IMR-90 (cell line): ENCODE data around the gene ABCA4. TPM values are rescaled to one million over a fixed set of nuclear protein-coding genes. Genes with fewer than 3 reads are reported as not detected.

Source experiments
- ATAC-seq: fragments of 200-7000 bp; cut with Tn5 transposase; 2 replicates; pipeline ENCODE4 v1.9.1; 2020; ENCODE audit warnings: low read depth, mild to moderate bottlenecking, moderate library complexity
- BruUV-seq: library from RNA; stranded (reverse); fragments of 400-500 nt; replicated peaks from 2 replicates; lab custom pipeline; 2021; lab: Mats Ljungman, UMichigan
- CTCF ChIA-PET: fragments of 300-600 bp; formaldehyde crosslinking; extraction: SDS; loops from one replicate; lab custom pipeline; 2021; ENCODE audit warnings: antibody characterized with exemption; lab: Yijun Ruan, JAX
- POLR2A ChIA-PET: fragments of 300-600 bp; sonication (Branson Sonifier 250); formaldehyde crosslinking; loops from one replicate; lab custom pipeline; 2022; ENCODE audit warnings: antibody characterized with exemption; ENCODE audit not compliant: unreplicated experiment; lab: Charles Lee
- DNase-seq: peaks from one replicate; pipeline ENCODE4 v3.0.0; 2013
- H2AFZ ChIP-seq: replicated peaks from 2 replicates; pipeline ENCODE3; 2013; ENCODE audit warnings: low read length, mild to moderate bottlenecking; ENCODE audit not compliant: poor library complexity
- H2AK5ac ChIP-seq: 2 replicates; pipeline ENCODE4 v1.6.1; 2013; ENCODE audit warnings: low read depth, low read length, inconsistent platforms
- H2AK9ac ChIP-seq: replicated peaks from 2 replicates; pipeline ENCODE3; 2013; ENCODE audit warnings: mild to moderate bottlenecking, low read depth, low read length, moderate library complexity; ENCODE audit not compliant: poor library complexity
- H2BK120ac ChIP-seq: 2 replicates; pipeline ENCODE4 v1.6.1; 2013; ENCODE audit warnings: low read depth, low read length, inconsistent platforms
- H2BK15ac ChIP-seq: 3 replicates; pipeline ENCODE4 v1.6.1; 2013; ENCODE audit warnings: low read depth, low read length, inconsistent platforms
- H2BK20ac ChIP-seq: 2 replicates; pipeline ENCODE4 v1.6.1; 2013; ENCODE audit warnings: low read depth, mild to moderate bottlenecking, inconsistent platforms, low read length, moderate library complexity
- H2BK5ac ChIP-seq: 2 replicates; pipeline ENCODE4 v1.6.1; 2013; ENCODE audit warnings: mild to moderate bottlenecking, low read depth, low read length, inconsistent platforms; ENCODE audit not compliant: poor library complexity, severe bottlenecking
- H3K14ac ChIP-seq: replicated peaks from 2 replicates; pipeline ENCODE4 v1.6.1; 2013; ENCODE audit warnings: low read depth, low read length, inconsistent platforms
- H3K18ac ChIP-seq: 2 replicates; pipeline ENCODE4 v1.6.1; 2013; ENCODE audit warnings: low read depth, low read length, control low read depth
- H3K23ac ChIP-seq: 2 replicates; pipeline ENCODE4 v1.6.1; 2013; ENCODE audit warnings: low read depth, low read length, inconsistent platforms
- H3K27ac ChIP-seq: 2 replicates; pipeline ENCODE4 v1.5.1; 2013; ENCODE audit warnings: mild to moderate bottlenecking, control low read depth, low read length; ENCODE audit not compliant: insufficient read depth
- H3K27me3 ChIP-seq: 2 replicates; pipeline ENCODE4 v1.6.1; 2013; ENCODE audit warnings: low read length; ENCODE audit not compliant: control insufficient read depth, insufficient read depth
- H3K36me3 ChIP-seq: 2 replicates; pipeline ENCODE4 v1.6.1; 2013; ENCODE audit warnings: low read length, mixed read lengths; ENCODE audit not compliant: control insufficient read depth, insufficient read depth
- H3K4ac ChIP-seq: 2 replicates; pipeline ENCODE4 v1.6.1; 2013; ENCODE audit warnings: low read depth, low read length, inconsistent platforms
- H3K4me1 ChIP-seq: 2 replicates; pipeline ENCODE4 v1.6.1; 2013; ENCODE audit warnings: low read length, mixed read lengths; ENCODE audit not compliant: control insufficient read depth, insufficient read depth
- H3K4me2 ChIP-seq: 2 replicates; pipeline ENCODE4 v1.6.1; 2013; ENCODE audit warnings: low read depth, mild to moderate bottlenecking, control low read depth, low read length, moderate library complexity
- H3K4me3 ChIP-seq: 2 replicates; pipeline ENCODE4 v1.5.1; 2013; ENCODE audit warnings: low read depth, mild to moderate bottlenecking, control low read depth, low read length, moderate library complexity; ENCODE audit not compliant: insufficient read depth
- H3K56ac ChIP-seq: 2 replicates; pipeline ENCODE4 v1.6.1; 2013; ENCODE audit warnings: low read length, inconsistent platforms; ENCODE audit not compliant: insufficient read depth; ENCODE audit errors: extremely low read depth
- H3K79me1 ChIP-seq, 2 experiments: 2 replicates each; pipeline ENCODE4 v1.6.1; 2013; ENCODE audit warnings: low read length in 2 of 2, inconsistent platforms in 1 of 2, low read depth in 1 of 2
- H3K9ac ChIP-seq: 2 replicates; pipeline ENCODE4 v1.6.1; 2013; ENCODE audit warnings: low read depth, low read length, control low read depth
- H3K9me1 ChIP-seq: 2 replicates; pipeline ENCODE4 v1.6.1; 2013; ENCODE audit warnings: low read length, inconsistent platforms; ENCODE audit not compliant: insufficient read depth
- H3K9me3 ChIP-seq: 2 replicates; pipeline ENCODE4 v1.6.1; 2013; ENCODE audit warnings: low read length; ENCODE audit not compliant: control insufficient read depth, insufficient read depth
- H4K20me1 ChIP-seq: 2 replicates; pipeline ENCODE4 v1.6.1; 2013; ENCODE audit warnings: low read length, inconsistent platforms; ENCODE audit not compliant: insufficient read depth
- H4K5ac ChIP-seq: 2 replicates; pipeline ENCODE4 v1.6.1; 2013; ENCODE audit warnings: mild to moderate bottlenecking, low read depth, low read length, control low read depth
- H4K8ac ChIP-seq, 2 experiments: 2 replicates each; pipeline ENCODE4 v1.6.1; 2013; ENCODE audit warnings: low read depth in 2 of 2, low read length in 2 of 2, control low read depth in 1 of 2, inconsistent platforms in 1 of 2
- H4K91ac ChIP-seq: 2 replicates; pipeline ENCODE4 v1.6.1; 2013; ENCODE audit warnings: low read depth, low read length, inconsistent platforms; ENCODE audit not compliant: insufficient read depth
- RAD21 ChIP-seq: IDR thresholded peaks from 2 replicates; pipeline ENCODE4 v1.6.1; 2012; ENCODE audit warnings: low read length, improper control_type of control experiment
- SMC3 ChIP-seq: fragments of 150-350 bp; IDR thresholded peaks from 2 replicates; pipeline ENCODE4 v1.6.1; 2016; ENCODE audit warnings: low read depth, mild to moderate bottlenecking, antibody characterized with exemption, low read length, moderate library complexity
- whole genome bisulfite sequencing, 2 experiments: methylation state at CpG; one replicate each; pipeline versions ENCODE4 v1.1.5 to v1.1.7; 2013; ENCODE audit warnings: missing lambda C conversion rate in 2 of 2; ENCODE audit not compliant: insufficient read length in 1 of 2; ENCODE audit errors: extremely low coverage in 2 of 2; 5-methylcytosine and 5-hydroxymethylcytosine counted together
- dilution Hi-C: fragments of 300-500 bp; cut with HindIII; formaldehyde crosslinking; loops from one replicate; pipeline ENCODE4 v1.14.3; 2018; ENCODE audit warnings: low sequenced_read_pairs; ENCODE audit not compliant: unreplicated experiment
- in situ Hi-C: fragments of 300-500 bp; cut with MboI; formaldehyde crosslinking; loops from 3 replicates; pipeline ENCODE4 v1.14.3; 2019; ENCODE audit warnings: low sequenced_read_pairs, inconsistent platforms, mixed read lengths
- intact Hi-C: fragments of 100-400 bp; cut with micrococcal nuclease; formaldehyde crosslinking; loops from 2 replicates; pipeline ENCODE4 v1.10.0; 2022
- polyA plus RNA-seq, 3 experiments: library from polyadenylated mRNA; depleted of rRNA; stranded (reverse); fragments of >200 nt; gene quantifications; 2 replicates each; pipeline ENCODE4 v1.2.3, GENCODE V29; 2012; ENCODE audit warnings: low replicate concordance in 1 of 3
- total RNA-seq: library from RNA; depleted of rRNA; stranded (reverse); fragments of >200 nt; gene quantifications from 2 replicates; pipeline ENCODE4 v1.2.3, GENCODE V29; 2012
- TF ChIP-seq, protein P1 (sequence below): fragments of 150-350 bp; IDR thresholded peaks from 2 replicates; pipeline ENCODE4 v1.6.1; 2016; ENCODE audit warnings: low read depth, mild to moderate bottlenecking, low read length, moderate library complexity, borderline replicate concordance
- TF ChIP-seq, protein P2 (sequence below): fragments of 150-350 bp; IDR thresholded peaks from 2 replicates; pipeline ENCODE4 v1.6.1; 2017; ENCODE audit warnings: mild to moderate bottlenecking, antibody characterized with exemption, low read length, low read depth
- TF ChIP-seq, protein P3 (sequence below): conservative IDR thresholded peaks from 2 replicates; pipeline ENCODE4 v1.5.1; 2012; ENCODE audit warnings: mild to moderate bottlenecking, low read depth, low read length, improper control_type of control experiment

The ABCA4 gene
- total and polyA plus RNA-seq, 2 of the 4 experiments (the other 2 are of a cell fraction), result under 0.01 to 0.36 TPM

DNA sequence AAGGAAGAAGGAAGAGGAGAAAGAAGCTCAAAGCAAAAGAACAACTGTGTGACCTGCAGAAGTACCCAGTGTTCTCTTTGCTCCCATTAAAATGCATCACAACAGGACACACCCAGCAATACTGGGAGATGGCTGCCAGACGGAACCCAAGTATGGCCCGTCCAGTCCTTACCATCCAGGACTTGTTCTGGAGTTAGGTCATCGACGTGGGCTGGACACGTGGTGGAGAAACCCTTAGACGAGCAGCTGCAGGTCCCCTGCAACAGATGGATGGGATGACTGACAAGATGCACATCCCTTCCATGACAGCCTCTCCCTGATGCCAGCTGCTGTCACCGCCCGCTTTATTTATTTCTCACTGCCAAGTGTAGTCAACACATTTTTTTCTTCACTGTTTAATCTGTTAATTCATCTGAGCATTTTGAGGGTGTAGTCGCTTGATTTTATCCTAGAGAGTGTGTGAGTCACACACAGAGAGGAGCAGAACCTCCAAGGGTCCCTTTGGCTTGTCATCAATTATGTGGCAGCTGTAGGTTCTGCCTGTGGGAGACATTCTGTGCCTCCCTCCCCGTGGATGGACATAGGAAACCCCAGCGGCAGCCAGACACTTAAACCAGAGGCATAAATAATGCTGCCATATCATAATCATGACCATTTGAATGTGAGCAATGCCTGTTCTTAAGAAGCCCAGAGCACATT lies 80.9 kb downstream of the ABCA4 start (continued):
- TF ChIP-seq, protein P1, sequence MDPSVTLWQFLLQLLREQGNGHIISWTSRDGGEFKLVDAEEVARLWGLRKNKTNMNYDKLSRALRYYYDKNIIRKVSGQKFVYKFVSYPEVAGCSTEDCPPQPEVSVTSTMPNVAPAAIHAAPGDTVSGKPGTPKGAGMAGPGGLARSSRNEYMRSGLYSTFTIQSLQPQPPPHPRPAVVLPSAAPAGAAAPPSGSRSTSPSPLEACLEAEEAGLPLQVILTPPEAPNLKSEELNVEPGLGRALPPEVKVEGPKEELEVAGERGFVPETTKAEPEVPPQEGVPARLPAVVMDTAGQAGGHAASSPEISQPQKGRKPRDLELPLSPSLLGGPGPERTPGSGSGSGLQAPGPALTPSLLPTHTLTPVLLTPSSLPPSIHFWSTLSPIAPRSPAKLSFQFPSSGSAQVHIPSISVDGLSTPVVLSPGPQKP, result no peak

DNA sequence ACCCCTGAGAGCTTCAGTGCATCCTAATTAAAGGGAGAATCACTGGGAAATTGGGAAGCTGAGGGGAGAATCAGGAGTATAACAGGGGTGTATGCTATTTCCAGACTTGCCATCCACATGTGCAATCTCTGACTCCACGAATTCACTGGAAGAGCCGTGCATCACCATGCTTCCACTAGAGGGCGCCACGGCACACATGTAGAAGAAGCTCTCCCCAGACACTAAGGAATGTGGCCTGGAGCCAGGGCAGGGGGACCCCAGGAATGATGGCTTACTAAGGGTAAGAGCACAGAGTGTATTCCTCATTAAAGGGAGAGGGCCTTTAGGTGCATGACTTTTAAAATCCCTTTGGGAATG lies 81.5 kb downstream of the ABCA4 start:
- intact Hi-C loops, result loop anchor here (2.0 kb wide), 1 partner anchor 287 kb away; no protein-coding TSS in a partner anchor

More for the DNA sequence above, 81.5 kb downstream of the ABCA4 start:
- no peaks in the 10 kb centered on the region for H3K27me3 ChIP-seq
- no peak overlapping the region for H3K9ac ChIP-seq
- no peak overlapping the region for H3K18ac ChIP-seq
- H2BK15ac ChIP-seq, result no peak overlapping the region
- H3K36me3 ChIP-seq, result no peaks in the 10 kb centered on the region
- no TSS peak for BruUV-seq
- peaks cover 28% of the 10 kb centered on the region for H3K4me1 ChIP-seq
- H3K4me3 ChIP-seq, result no peak overlapping the region
- no peak overlapping the region for H4K91ac ChIP-seq
- no CpG with 5 or more reads among the region's 4 CpGs for WGBS, 2 experiments
- peak; percentile 22; the same call in 1 of the 2 replicates for ATAC-seq
- peak; percentile 62 for DNase-seq
- dilution Hi-C loops (no loop called here), in situ Hi-C loops (loop anchor here (25.0 kb wide), 1 partner anchor 423 kb away; no protein-coding TSS in a partner anchor)
- TF ChIP-seq, protein P2, sequence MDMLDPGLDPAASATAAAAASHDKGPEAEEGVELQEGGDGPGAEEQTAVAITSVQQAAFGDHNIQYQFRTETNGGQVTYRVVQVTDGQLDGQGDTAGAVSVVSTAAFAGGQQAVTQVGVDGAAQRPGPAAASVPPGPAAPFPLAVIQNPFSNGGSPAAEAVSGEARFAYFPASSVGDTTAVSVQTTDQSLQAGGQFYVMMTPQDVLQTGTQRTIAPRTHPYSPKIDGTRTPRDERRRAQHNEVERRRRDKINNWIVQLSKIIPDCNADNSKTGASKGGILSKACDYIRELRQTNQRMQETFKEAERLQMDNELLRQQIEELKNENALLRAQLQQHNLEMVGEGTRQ, result no peak
- peak; percentile 47; the same call in 1 of the 2 replicates for TF ChIP-seq SMC3
- TF ChIP-seq RAD21, result peak; percentile 59
- TF ChIP-seq, protein P3, sequence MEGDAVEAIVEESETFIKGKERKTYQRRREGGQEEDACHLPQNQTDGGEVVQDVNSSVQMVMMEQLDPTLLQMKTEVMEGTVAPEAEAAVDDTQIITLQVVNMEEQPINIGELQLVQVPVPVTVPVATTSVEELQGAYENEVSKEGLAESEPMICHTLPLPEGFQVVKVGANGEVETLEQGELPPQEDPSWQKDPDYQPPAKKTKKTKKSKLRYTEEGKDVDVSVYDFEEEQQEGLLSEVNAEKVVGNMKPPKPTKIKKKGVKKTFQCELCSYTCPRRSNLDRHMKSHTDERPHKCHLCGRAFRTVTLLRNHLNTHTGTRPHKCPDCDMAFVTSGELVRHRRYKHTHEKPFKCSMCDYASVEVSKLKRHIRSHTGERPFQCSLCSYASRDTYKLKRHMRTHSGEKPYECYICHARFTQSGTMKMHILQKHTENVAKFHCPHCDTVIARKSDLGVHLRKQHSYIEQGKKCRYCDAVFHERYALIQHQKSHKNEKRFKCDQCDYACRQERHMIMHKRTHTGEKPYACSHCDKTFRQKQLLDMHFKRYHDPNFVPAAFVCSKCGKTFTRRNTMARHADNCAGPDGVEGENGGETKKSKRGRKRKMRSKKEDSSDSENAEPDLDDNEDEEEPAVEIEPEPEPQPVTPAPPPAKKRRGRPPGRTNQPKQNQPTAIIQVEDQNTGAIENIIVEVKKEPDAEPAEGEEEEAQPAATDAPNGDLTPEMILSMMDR, result peak; percentile 71
- no peak overlapping the region for H4K8ac ChIP-seq
- CTCF ChIA-PET, result interaction anchor here (0.6 to 5.5 kb wide), 10 partner anchors 11 to 295 kb away, joined by 3 to 56 read pairs (median 6); no protein-coding TSS in a partner anchor
- peaks cover 7% of the 10 kb centered on the region for H3K9me1 ChIP-seq
- no peak overlapping the region for H3K23ac ChIP-seq
- no peaks in the 10 kb centered on the region for H4K20me1 ChIP-seq
- H2AK5ac ChIP-seq, result 0 out of 2 replicates have a peak overlapping the region, but pooled peaks have one; percentile 65
- H2AFZ ChIP-seq, result peak overlapping the region; percentile 37
- H2AK9ac ChIP-seq, result no peak overlapping the region
- H2BK120ac ChIP-seq, result no peak overlapping the region
- no peak overlapping the region for H4K5ac ChIP-seq
- H2BK5ac ChIP-seq, result no peak overlapping the region
- H2BK20ac ChIP-seq, result no peak overlapping the region; the same call in 1 of the 2 replicates
- no peak overlapping the region for H3K56ac ChIP-seq
- no peak overlapping the region for H3K27ac ChIP-seq
- H3K9me3 ChIP-seq, result no peaks in the 10 kb centered on the region
- H3K79me1 ChIP-seq, result no peaks in the 10 kb centered on the region
- H3K4ac ChIP-seq, result peak overlapping the region; percentile 44; the same call in 1 of the 2 replicates
- H3K14ac ChIP-seq, result no peak overlapping the region
- POLR2A ChIA-PET, result no interaction called here
- H3K4me2 ChIP-seq, result no peak overlapping the region
